ENCODE results near the gene NNAT. TPM values are rescaled to one million over a fixed set of nuclear protein-coding genes. Genes with fewer than 3 reads are reported as not detected.
A peak's percentile ranks its signal among the peaks of the same experiment; 100 is the strongest.

NNAT gene
- total RNA-seq, 6 experiments from 2014 or later: not detected

DNA sequence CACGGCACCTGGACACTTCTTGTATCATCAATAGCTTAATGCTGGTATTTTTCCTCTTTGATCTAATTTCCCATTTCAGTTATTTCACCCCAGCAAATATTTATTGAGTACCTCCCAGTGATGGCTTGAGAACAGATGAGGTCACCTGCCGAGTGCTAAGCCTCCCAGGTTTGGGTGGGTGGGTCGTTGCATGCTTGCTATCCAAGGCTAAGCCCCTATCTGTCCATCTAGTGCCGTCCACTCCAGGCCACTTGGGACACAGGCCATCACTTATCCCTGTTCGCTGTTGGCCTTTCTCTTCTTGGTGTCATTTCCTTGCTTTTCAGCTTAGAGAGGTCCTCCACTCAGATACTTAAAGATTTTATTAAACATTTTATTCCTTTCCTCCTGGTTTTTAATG, 10.8 kb upstream of the NNAT start:
- TF ChIP-seq, protein P1, sequence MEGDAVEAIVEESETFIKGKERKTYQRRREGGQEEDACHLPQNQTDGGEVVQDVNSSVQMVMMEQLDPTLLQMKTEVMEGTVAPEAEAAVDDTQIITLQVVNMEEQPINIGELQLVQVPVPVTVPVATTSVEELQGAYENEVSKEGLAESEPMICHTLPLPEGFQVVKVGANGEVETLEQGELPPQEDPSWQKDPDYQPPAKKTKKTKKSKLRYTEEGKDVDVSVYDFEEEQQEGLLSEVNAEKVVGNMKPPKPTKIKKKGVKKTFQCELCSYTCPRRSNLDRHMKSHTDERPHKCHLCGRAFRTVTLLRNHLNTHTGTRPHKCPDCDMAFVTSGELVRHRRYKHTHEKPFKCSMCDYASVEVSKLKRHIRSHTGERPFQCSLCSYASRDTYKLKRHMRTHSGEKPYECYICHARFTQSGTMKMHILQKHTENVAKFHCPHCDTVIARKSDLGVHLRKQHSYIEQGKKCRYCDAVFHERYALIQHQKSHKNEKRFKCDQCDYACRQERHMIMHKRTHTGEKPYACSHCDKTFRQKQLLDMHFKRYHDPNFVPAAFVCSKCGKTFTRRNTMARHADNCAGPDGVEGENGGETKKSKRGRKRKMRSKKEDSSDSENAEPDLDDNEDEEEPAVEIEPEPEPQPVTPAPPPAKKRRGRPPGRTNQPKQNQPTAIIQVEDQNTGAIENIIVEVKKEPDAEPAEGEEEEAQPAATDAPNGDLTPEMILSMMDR (IDR thresholded peaks at IDR 0.05): no peak
- TF ChIP-seq POLR2A (IDR thresholded peaks at IDR 0.05): no peak
- Histone ChIP-seq H3K36me3 (peaks cover 0 to 29% (median 13%) of the 10 kb centered on the region in 4 donors), H3K4me3 (no peak overlapping the region), H3K27me3 (no peaks in the 10 kb centered on the region), H3K9me3 (no peaks in the 10 kb centered on the region), H3K27ac (no peak overlapping the region), H3K4me1 (peaks cover 0 to 14% (median 2%) of the 10 kb centered on the region in 4 donors)
- no peak for DNase-seq
- no peak for ATAC-seq
- WGBS (ENCODE audit: insufficient coverage, low coverage, low lambda C conversion rate, missing lambda C conversion rate): 90% methylated on average over 4 of the region's 5 CpGs
- intact Hi-C loops (cut with DNase I): loop anchor here in 1 of 2 donors (10.0 kb wide), 1 partner anchor 55 kb away; no protein-coding TSS in a partner anchor

DNA sequence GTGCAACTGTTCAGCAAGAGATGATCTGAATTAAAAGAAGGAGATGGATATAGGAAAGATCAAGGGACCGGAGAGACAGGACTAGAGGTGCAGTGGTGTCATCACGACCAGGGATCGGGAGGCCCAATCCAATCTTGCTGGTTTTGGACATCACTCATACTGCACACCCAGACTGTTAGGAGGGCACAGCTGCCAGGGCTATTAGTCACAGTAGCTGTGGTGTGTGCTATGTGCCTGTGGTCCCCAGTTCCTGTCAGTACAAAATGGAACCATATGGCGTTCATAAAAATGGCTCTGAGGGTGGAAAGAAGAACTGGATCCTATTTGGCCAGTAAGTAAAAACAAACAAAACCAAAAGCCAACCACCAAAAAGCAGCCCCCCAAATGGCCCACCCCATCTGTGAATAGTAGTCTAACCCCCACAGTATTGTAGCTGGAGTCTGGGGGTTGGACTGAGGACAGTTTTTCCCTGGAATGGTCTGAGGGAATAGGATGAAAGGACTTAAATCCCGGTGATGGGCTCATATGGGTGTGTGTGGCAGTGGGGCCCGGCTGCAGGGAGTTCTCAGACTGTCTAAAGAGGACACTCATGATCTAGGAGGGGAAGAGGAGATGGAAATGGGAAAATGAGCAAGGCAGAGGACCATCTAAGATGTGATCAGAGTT, 9.3 kb upstream of the NNAT start:
- ATAC-seq: no peak
- no peak for DNase-seq
- intact Hi-C loops (cut with DNase I): loop anchor here in 1 of 2 donors (10.0 kb wide), 1 partner anchor 57 kb away; no protein-coding TSS in a partner anchor
- WGBS (ENCODE audit: insufficient coverage, low coverage, low lambda C conversion rate, missing lambda C conversion rate): 84% methylated on average over 5 of the region's 6 CpGs
- Histone ChIP-seq H3K27me3 (no peaks in the 10 kb centered on the region), H3K36me3 (peaks cover 0 to 34% (median 15%) of the 10 kb centered on the region in 4 donors), H3K27ac (no peak overlapping the region), H3K9me3 (no peaks in the 10 kb centered on the region), H3K4me1 (no peaks in the 10 kb centered on the region), H3K4me3 (no peak overlapping the region)
- TF ChIP-seq, protein P1 (IDR thresholded peaks at IDR 0.05): no peak
- TF ChIP-seq POLR2A (IDR thresholded peaks at IDR 0.05): no peak

DNA sequence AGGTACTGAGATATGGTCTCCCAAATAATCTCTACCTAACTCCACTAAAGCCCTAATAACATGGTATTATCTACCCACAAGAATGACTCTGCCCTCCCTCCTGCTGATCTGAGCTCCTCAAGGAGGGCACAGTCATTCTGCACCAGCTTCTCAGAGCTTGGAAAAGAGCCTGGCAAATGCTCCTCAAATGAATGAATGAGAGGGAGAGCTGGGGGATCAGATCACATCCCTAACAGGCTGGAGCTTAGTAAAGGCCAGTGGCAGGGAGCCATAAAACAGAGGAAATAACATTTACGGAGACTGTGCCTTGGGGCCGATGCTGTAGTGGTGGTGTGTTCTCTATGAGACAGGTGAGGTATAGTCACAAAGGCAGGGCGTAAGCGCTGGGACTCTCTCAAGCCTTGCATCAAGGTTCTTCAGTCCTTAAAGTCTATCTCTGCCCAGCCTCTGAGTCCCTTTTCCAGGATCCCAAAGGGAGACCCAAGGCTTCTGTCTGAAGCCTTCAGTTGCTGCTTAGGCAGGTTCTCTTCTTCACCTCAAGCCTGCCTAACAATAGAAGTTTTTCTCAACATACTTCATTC, 7.2 kb upstream of the NNAT start:
- Histone ChIP-seq H3K27ac (no peak overlapping the region), H3K4me3 (no peak overlapping the region), H3K4me1 (peaks cover 0 to 9% (median 2%) of the 10 kb centered on the region in 4 donors), H3K9me3 (no peaks in the 10 kb centered on the region), H3K27me3 (no peaks in the 10 kb centered on the region), H3K36me3 (peaks cover 0 to 53% (median 23%) of the 10 kb centered on the region in 4 donors)
- TF ChIP-seq POLR2A (IDR thresholded peaks at IDR 0.05): no peak
- TF ChIP-seq, protein P1 (IDR thresholded peaks at IDR 0.05): no peak
- ATAC-seq (no peak), DNase-seq (peak in 1 of 3 donors; percentile 17)
- 95% methylated on average over 3 of the region's 4 CpGs for WGBS (ENCODE audit: insufficient coverage, low coverage, low lambda C conversion rate, missing lambda C conversion rate)
- intact Hi-C loops (cut with DNase I): loop anchor here in 1 of 2 donors (10.0 kb wide), 1 partner anchor 59 kb away; no protein-coding TSS in a partner anchor

DNA sequence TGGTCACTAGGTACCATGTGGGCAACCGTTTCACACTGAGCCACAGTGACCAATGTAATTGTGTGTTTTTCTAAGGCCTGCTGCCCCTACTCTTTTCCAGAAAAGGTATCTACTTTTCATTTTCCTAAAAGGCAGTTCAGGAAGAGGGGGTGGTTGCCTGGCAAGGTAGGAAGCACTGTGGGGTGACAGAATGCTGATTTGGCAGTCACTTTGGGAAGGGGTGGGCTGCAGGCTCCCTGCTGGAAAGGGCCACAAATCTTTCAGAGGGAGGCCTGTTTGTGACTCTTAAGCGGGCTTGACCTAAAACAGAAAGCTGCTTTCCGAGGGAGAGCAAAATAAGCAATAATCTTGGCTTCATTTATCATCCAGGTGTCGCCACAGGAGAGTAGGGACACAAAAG, 5.2 kb upstream of the NNAT start:
- Histone ChIP-seq H3K9me3 (no peaks in the 10 kb centered on the region), H3K4me3 (no peak overlapping the region), H3K27me3 (no peaks in the 10 kb centered on the region), H3K27ac (no peak overlapping the region), H3K36me3 (peaks cover 0 to 49% (median 21%) of the 10 kb centered on the region in 4 donors), H3K4me1 (peaks cover 0 to 28% (median 12%) of the 10 kb centered on the region in 4 donors)
- DNase-seq: no peak
- intact Hi-C loops (cut with DNase I): loop anchor here in 1 of 2 donors (10.0 kb wide), 1 partner anchor 61 kb away; no protein-coding TSS in a partner anchor
- 79% methylated on average over 3 of the region's 4 CpGs for WGBS (ENCODE audit: insufficient coverage, low coverage, low lambda C conversion rate, missing lambda C conversion rate)
- no peak for ATAC-seq
- TF ChIP-seq, protein P1 (IDR thresholded peaks at IDR 0.05): no peak
- no peak for TF ChIP-seq POLR2A (IDR thresholded peaks at IDR 0.05)
